ENCODE results near the gene GPR155.

Gene GPR155

DNA sequence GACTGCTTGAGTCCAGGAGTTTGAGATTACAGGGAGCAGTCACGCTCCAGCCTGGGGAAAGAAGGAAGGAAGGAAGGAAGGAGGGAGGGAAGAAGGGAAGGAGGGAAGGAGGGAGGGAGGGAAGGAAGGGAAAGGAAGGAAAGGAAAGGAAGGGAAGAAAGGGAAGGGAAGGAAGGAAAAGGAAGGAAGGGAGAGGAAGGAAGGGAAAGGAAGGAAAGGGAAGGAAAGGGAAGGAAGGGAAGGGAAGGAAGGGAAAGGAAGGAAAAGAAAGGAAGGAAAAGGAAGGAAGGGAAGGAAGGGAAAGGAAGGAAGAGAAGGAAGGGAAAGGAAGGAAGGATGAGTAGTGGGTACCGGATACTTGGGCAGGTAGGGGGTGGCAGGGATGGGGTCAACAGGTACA, 32.3 kb downstream of the GPR155 start:
- no peak overlapping the region for H2AFZ ChIP-seq (ENCODE audit: low read depth, low read length)
- H2AK5ac ChIP-seq (ENCODE audit: low read length, severe bottlenecking) = no peak overlapping the region
- H3K14ac ChIP-seq (ENCODE audit: low read length in 2 of 2) = no peak overlapping the region
- H2BK15ac ChIP-seq (ENCODE audit: low read depth, poor library complexity, severe bottlenecking) = no peak overlapping the region
- H3K27ac ChIP-seq (ENCODE audit: low read length, poor library complexity, severe bottlenecking) = no peak overlapping the region
- no peak overlapping the region for H3K23ac ChIP-seq (ENCODE audit: low read length in 2 of 2)
- H3K79me1 ChIP-seq (replicated peaks; ENCODE audit: low read length, poor library complexity, severe bottlenecking) = no peaks in the 10 kb centered on the region
- 98% methylated on average over 2 of the region's 2 CpGs for WGBS
- H3K18ac ChIP-seq (ENCODE audit: low read depth in 1 of 2, low read length in 2 of 2) = no peak overlapping the region
- peaks cover 0 to 5% of the 10 kb centered on the region in 2 experiments for H3K36me3 ChIP-seq (ENCODE audit: control insufficient read depth in 1 of 2, insufficient read depth in 2 of 2, low read depth in 1 of 2, low read length in 2 of 2)
- no peak overlapping the region for H2BK5ac ChIP-seq (ENCODE audit: low read depth, low read length, poor library complexity, severe bottlenecking)
- DNase-seq = no peak
- H3K4ac ChIP-seq (ENCODE audit: low read depth in 1 of 2, low read length in 2 of 2) = no peak overlapping the region
- no peak overlapping the region for H2BK12ac ChIP-seq (ENCODE audit: low read length in 2 of 2)
- no peak overlapping the region for H3K9ac ChIP-seq (ENCODE audit: low read length)
- no peak overlapping the region for H2BK120ac ChIP-seq (ENCODE audit: low read depth, low read length)
- no peaks in the 10 kb centered on the region for H3K9me3 ChIP-seq (ENCODE audit: control insufficient read depth, low read length)
- H4K8ac ChIP-seq (ENCODE audit: low read length) = no peak overlapping the region
- H3K27me3 ChIP-seq (ENCODE audit: control insufficient read depth in 1 of 2, insufficient read depth in 1 of 2, low read length in 2 of 2) = no peaks in the 10 kb centered on the region
- no peak overlapping the region for H4K91ac ChIP-seq (ENCODE audit: low read length)
- no peak overlapping the region for H3K4me2 ChIP-seq (ENCODE audit: low read length, poor library complexity, severe bottlenecking)
- peaks cover 2% of the 10 kb centered on the region for H3K4me1 ChIP-seq (ENCODE audit: control insufficient read depth, insufficient read depth, low read depth, low read length)
- no peak overlapping the region for H3K4me3 ChIP-seq (ENCODE audit: insufficient read depth in 1 of 2, low read depth in 1 of 2, low read length in 2 of 2)

- Histone ChIP-seq H3K4ac (ENCODE audit: low read depth in 1 of 2, low read length in 2 of 2) (no peak overlapping the region), H2AK5ac (ENCODE audit: low read length, severe bottlenecking) (no peak overlapping the region), H3K14ac (ENCODE audit: low read length in 2 of 2) (no peak overlapping the region), H3K79me1 (replicated peaks; ENCODE audit: low read length, poor library complexity, severe bottlenecking) (no peaks in the 10 kb centered on the region), H2BK12ac (ENCODE audit: low read length in 2 of 2) (no peak overlapping the region), H3K9ac (ENCODE audit: low read length) (no peak overlapping the region), H4K8ac (ENCODE audit: low read length) (no peak overlapping the region), H3K4me2 (ENCODE audit: low read length, poor library complexity, severe bottlenecking) (no peak overlapping the region), H3K4me1 (ENCODE audit: control insufficient read depth, insufficient read depth, low read depth, low read length) (peaks cover under 1% of the 10 kb centered on the region), H4K91ac (ENCODE audit: low read length) (no peak overlapping the region), H3K27me3 (ENCODE audit: control insufficient read depth in 1 of 2, insufficient read depth in 1 of 2, low read length in 2 of 2) (no peaks in the 10 kb centered on the region), H3K9me3 (ENCODE audit: control insufficient read depth, low read length) (no peaks in the 10 kb centered on the region), H3K4me3 (ENCODE audit: insufficient read depth in 1 of 2, low read depth in 1 of 2, low read length in 2 of 2) (no peak overlapping the region), H3K27ac (ENCODE audit: low read length, poor library complexity, severe bottlenecking) (no peak overlapping the region), H2BK120ac (ENCODE audit: low read depth, low read length) (no peak overlapping the region), H3K18ac (ENCODE audit: low read depth in 1 of 2, low read length in 2 of 2) (no peak overlapping the region), H2BK15ac (ENCODE audit: low read depth, poor library complexity, severe bottlenecking) (no peak overlapping the region), H3K36me3 (ENCODE audit: control insufficient read depth in 1 of 2, insufficient read depth in 2 of 2, low read depth in 1 of 2, low read length in 2 of 2) (peaks cover 0 to 3% of the 10 kb centered on the region in 2 experiments), H2AFZ (ENCODE audit: low read depth, low read length) (no peak overlapping the region), H3K23ac (ENCODE audit: low read length in 2 of 2) (no peak overlapping the region), H2BK5ac (ENCODE audit: low read depth, low read length, poor library complexity, severe bottlenecking) (no peak overlapping the region)
- 100% methylated on average over 3 of the region's 4 CpGs for WGBS
- no peak for DNase-seq
Observed at GRCh38 chr2:174450021-174450816, 36.6 kb downstream of the GPR155 start.

- H2BK5ac ChIP-seq (ENCODE audit: low read depth, low read length, poor library complexity, severe bottlenecking) = no peak overlapping the region
- no peak overlapping the region for H4K8ac ChIP-seq (ENCODE audit: low read length)
- 100% methylated on average over 1 of the region's 2 CpGs for WGBS
Observed at GRCh38 chr2:174449033-174449432, 37.8 kb downstream of the GPR155 start.

GRCh38 chr2:174446531-174446930, 40.3 kb downstream of the GPR155 start:
- no peak overlapping the region for H3K4me2 ChIP-seq (ENCODE audit: low read length, poor library complexity, severe bottlenecking)
- no peak overlapping the region for H4K91ac ChIP-seq (ENCODE audit: low read length)
- H3K23ac ChIP-seq (ENCODE audit: low read length in 2 of 2) = no peak overlapping the region
- H3K4me3 ChIP-seq (ENCODE audit: insufficient read depth in 1 of 2, low read depth in 1 of 2, low read length in 2 of 2) = no peak overlapping the region
- H2BK120ac ChIP-seq (ENCODE audit: low read depth, low read length) = no peak overlapping the region
- no peak overlapping the region for H2BK5ac ChIP-seq (ENCODE audit: low read depth, low read length, poor library complexity, severe bottlenecking)
- no peak overlapping the region for H3K14ac ChIP-seq (ENCODE audit: low read length in 2 of 2)
- no peak overlapping the region for H2BK15ac ChIP-seq (ENCODE audit: low read depth, poor library complexity, severe bottlenecking)
- WGBS = 92% methylated on average over 3 of the region's 4 CpGs
- H3K4me1 ChIP-seq (ENCODE audit: control insufficient read depth, insufficient read depth, low read depth, low read length) = peaks cover 6% of the 10 kb centered on the region
- H3K27ac ChIP-seq (ENCODE audit: low read length, poor library complexity, severe bottlenecking) = no peak overlapping the region
- DNase-seq = no peak
- H3K79me1 ChIP-seq (replicated peaks; ENCODE audit: low read length, poor library complexity, severe bottlenecking) = no peaks in the 10 kb centered on the region
- H2AK5ac ChIP-seq (ENCODE audit: low read length, severe bottlenecking) = no peak overlapping the region
- H3K9ac ChIP-seq (ENCODE audit: low read length) = no peak overlapping the region
- H3K18ac ChIP-seq (ENCODE audit: low read depth in 1 of 2, low read length in 2 of 2) = no peak overlapping the region
- H3K36me3 ChIP-seq (ENCODE audit: control insufficient read depth in 1 of 2, insufficient read depth in 2 of 2, low read depth in 1 of 2, low read length in 2 of 2) = peaks cover 0 to 3% of the 10 kb centered on the region in 2 experiments
- H3K4ac ChIP-seq (ENCODE audit: low read depth in 1 of 2, low read length in 2 of 2) = no peak overlapping the region
- no peak overlapping the region for H2AFZ ChIP-seq (ENCODE audit: low read depth, low read length)
- no peak overlapping the region for H4K8ac ChIP-seq (ENCODE audit: low read length)
- H3K9me3 ChIP-seq (ENCODE audit: control insufficient read depth, low read length) = no peaks in the 10 kb centered on the region
- no peaks in the 10 kb centered on the region for H3K27me3 ChIP-seq (ENCODE audit: control insufficient read depth in 1 of 2, insufficient read depth in 1 of 2, low read length in 2 of 2)
- H2BK12ac ChIP-seq (ENCODE audit: low read length in 2 of 2) = no peak overlapping the region

More at GRCh38 chr2:174449033-174449432, 37.8 kb downstream of the GPR155 start:
- H3K4ac ChIP-seq (ENCODE audit: low read depth in 1 of 2, low read length in 2 of 2) = no peak overlapping the region
- H2AK5ac ChIP-seq (ENCODE audit: low read length, severe bottlenecking) = no peak overlapping the region
- H2AFZ ChIP-seq (ENCODE audit: low read depth, low read length) = no peak overlapping the region
- H3K27me3 ChIP-seq (ENCODE audit: control insufficient read depth in 1 of 2, insufficient read depth in 1 of 2, low read length in 2 of 2) = no peaks in the 10 kb centered on the region
- no peak overlapping the region for H3K18ac ChIP-seq (ENCODE audit: low read depth in 1 of 2, low read length in 2 of 2)
- no peak overlapping the region for H3K14ac ChIP-seq (ENCODE audit: low read length in 2 of 2)
- H3K27ac ChIP-seq (ENCODE audit: low read length, poor library complexity, severe bottlenecking) = no peak overlapping the region
- H4K91ac ChIP-seq (ENCODE audit: low read length) = no peak overlapping the region
- no peak for DNase-seq
- no peak overlapping the region for H3K23ac ChIP-seq (ENCODE audit: low read length in 2 of 2)
- H3K9me3 ChIP-seq (ENCODE audit: control insufficient read depth, low read length) = no peaks in the 10 kb centered on the region
- no peak overlapping the region for H2BK120ac ChIP-seq (ENCODE audit: low read depth, low read length)
- H2BK15ac ChIP-seq (ENCODE audit: low read depth, poor library complexity, severe bottlenecking) = no peak overlapping the region
- no peak overlapping the region for H3K4me3 ChIP-seq (ENCODE audit: insufficient read depth in 1 of 2, low read depth in 1 of 2, low read length in 2 of 2)
- no peak overlapping the region for H3K4me2 ChIP-seq (ENCODE audit: low read length, poor library complexity, severe bottlenecking)
- no peaks in the 10 kb centered on the region for H3K79me1 ChIP-seq (replicated peaks; ENCODE audit: low read length, poor library complexity, severe bottlenecking)
- no peak overlapping the region for H3K9ac ChIP-seq (ENCODE audit: low read length)
- H3K36me3 ChIP-seq (ENCODE audit: control insufficient read depth in 1 of 2, insufficient read depth in 2 of 2, low read depth in 1 of 2, low read length in 2 of 2) = peaks cover 0 to 3% of the 10 kb centered on the region in 2 experiments
- H3K4me1 ChIP-seq (ENCODE audit: control insufficient read depth, insufficient read depth, low read depth, low read length) = peaks cover 1% of the 10 kb centered on the region
- H2BK12ac ChIP-seq (ENCODE audit: low read length in 2 of 2) = no peak overlapping the region
